HCT116 (cell line): ENCODE results near the gene ANXA6.

Experiments
- CEBPB ChIP-seq: IDR thresholded peaks from 2 replicates; pipeline ENCODE4 v1.6.1; 2012; ENCODE audit warnings: low read depth
- ELF1 ChIP-seq: IDR thresholded peaks from 2 replicates; pipeline ENCODE4 v1.6.1; 2012; ENCODE audit warnings: low read depth, borderline replicate concordance
- EZH2 ChIP-seq: fragments of 200-600 bp; sonication (generic); IDR thresholded peaks from 2 replicates; pipeline ENCODE4 v1.6.1; 2017; ENCODE audit warnings: antibody characterized with exemption, mixed run types
- POLR2A ChIP-seq: IDR thresholded peaks from 2 replicates; pipeline ENCODE4 v1.7.0; 2011; ENCODE audit warnings: borderline replicate concordance; ENCODE audit not compliant: insufficient read depth, insufficient read length; ENCODE audit errors: extremely low read depth
- POLR2AphosphoS5 ChIP-seq: IDR thresholded peaks from 2 replicates; pipeline ENCODE4 v1.6.1; 2011; ENCODE audit warnings: mild to moderate bottlenecking, low read depth, low read length, moderate library complexity
- RAD21 ChIP-seq: IDR thresholded peaks from 2 replicates; pipeline ENCODE4 v1.6.1; 2012; ENCODE audit warnings: low read depth, mild to moderate bottlenecking
- SIN3A ChIP-seq: IDR thresholded peaks from 2 replicates; pipeline ENCODE4 v1.6.1; 2012; ENCODE audit warnings: low read depth
- TF ChIP-seq, protein P1 (sequence below): IDR thresholded peaks from 2 replicates; pipeline ENCODE4 v1.6.1; 2012
- TF ChIP-seq, protein P2 (sequence below): IDR thresholded peaks from 2 replicates; pipeline ENCODE4 v1.6.1; 2012; ENCODE audit warnings: low read depth
- TF ChIP-seq, protein P3 (sequence below): IDR thresholded peaks from 2 replicates; pipeline ENCODE4 v1.6.1; 2012
- TF ChIP-seq, protein P4 (sequence below), 3 experiments: fragments of 200-600 bp in 1 of 3; sonication (generic) in 1 of 3; IDR thresholded peaks in 2 of 3; conservative IDR thresholded peaks in 1 of 3; 2 replicates each; pipeline ENCODE4 v1.5.1; 2012 to 2017; ENCODE audit warnings: low read depth in 2 of 3, low read length in 2 of 3, antibody characterized with exemption in 1 of 3, borderline replicate concordance in 1 of 3, control low read depth in 1 of 3, mild to moderate bottlenecking in 1 of 3, mixed read lengths in 1 of 3, mixed run types in 1 of 3, moderate library complexity in 1 of 3; ENCODE audit not compliant: insufficient read depth in 1 of 3

DNA sequence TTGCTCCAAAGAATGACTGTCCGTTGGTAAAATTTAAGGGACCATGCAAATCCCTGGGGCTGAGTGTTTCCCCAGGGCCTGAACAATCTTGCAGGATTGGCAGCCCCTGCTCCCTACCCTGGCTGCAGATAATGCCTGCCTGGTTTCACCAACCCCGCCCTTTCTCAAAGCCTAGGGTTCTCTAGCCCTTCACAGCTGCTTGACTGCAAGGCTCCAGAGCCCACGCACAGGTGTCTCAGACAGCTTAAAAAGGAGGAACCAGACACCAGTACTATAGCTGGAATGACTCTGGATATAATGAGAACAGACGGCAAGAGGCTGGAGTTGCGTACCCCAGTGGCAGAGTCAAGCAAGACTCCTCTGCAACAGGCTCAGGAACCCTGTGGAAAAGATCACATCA is 51.5 kb downstream of the ANXA6 start:
- TF ChIP-seq SIN3A (no peak), POLR2A (no peak), RAD21 (no peak), POLR2AphosphoS5 (no peak), CEBPB (no peak), EZH2 (no peak), ELF1 (no peak)
- TF ChIP-seq, protein P1, sequence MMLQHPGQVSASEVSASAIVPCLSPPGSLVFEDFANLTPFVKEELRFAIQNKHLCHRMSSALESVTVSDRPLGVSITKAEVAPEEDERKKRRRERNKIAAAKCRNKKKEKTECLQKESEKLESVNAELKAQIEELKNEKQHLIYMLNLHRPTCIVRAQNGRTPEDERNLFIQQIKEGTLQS = no peak
- TF ChIP-seq, protein P2, sequence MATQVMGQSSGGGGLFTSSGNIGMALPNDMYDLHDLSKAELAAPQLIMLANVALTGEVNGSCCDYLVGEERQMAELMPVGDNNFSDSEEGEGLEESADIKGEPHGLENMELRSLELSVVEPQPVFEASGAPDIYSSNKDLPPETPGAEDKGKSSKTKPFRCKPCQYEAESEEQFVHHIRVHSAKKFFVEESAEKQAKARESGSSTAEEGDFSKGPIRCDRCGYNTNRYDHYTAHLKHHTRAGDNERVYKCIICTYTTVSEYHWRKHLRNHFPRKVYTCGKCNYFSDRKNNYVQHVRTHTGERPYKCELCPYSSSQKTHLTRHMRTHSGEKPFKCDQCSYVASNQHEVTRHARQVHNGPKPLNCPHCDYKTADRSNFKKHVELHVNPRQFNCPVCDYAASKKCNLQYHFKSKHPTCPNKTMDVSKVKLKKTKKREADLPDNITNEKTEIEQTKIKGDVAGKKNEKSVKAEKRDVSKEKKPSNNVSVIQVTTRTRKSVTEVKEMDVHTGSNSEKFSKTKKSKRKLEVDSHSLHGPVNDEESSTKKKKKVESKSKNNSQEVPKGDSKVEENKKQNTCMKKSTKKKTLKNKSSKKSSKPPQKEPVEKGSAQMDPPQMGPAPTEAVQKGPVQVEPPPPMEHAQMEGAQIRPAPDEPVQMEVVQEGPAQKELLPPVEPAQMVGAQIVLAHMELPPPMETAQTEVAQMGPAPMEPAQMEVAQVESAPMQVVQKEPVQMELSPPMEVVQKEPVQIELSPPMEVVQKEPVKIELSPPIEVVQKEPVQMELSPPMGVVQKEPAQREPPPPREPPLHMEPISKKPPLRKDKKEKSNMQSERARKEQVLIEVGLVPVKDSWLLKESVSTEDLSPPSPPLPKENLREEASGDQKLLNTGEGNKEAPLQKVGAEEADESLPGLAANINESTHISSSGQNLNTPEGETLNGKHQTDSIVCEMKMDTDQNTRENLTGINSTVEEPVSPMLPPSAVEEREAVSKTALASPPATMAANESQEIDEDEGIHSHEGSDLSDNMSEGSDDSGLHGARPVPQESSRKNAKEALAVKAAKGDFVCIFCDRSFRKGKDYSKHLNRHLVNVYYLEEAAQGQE = no peak
- TF ChIP-seq, protein P3, sequence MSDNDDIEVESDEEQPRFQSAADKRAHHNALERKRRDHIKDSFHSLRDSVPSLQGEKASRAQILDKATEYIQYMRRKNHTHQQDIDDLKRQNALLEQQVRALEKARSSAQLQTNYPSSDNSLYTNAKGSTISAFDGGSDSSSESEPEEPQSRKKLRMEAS = no peak
- TF ChIP-seq, protein P4, sequence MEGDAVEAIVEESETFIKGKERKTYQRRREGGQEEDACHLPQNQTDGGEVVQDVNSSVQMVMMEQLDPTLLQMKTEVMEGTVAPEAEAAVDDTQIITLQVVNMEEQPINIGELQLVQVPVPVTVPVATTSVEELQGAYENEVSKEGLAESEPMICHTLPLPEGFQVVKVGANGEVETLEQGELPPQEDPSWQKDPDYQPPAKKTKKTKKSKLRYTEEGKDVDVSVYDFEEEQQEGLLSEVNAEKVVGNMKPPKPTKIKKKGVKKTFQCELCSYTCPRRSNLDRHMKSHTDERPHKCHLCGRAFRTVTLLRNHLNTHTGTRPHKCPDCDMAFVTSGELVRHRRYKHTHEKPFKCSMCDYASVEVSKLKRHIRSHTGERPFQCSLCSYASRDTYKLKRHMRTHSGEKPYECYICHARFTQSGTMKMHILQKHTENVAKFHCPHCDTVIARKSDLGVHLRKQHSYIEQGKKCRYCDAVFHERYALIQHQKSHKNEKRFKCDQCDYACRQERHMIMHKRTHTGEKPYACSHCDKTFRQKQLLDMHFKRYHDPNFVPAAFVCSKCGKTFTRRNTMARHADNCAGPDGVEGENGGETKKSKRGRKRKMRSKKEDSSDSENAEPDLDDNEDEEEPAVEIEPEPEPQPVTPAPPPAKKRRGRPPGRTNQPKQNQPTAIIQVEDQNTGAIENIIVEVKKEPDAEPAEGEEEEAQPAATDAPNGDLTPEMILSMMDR (IDR thresholded peaks at IDR 0.05 in 2 of 3, conservative IDR thresholded peaks at IDR 0.05 in 1 of 3; ENCODE audit: borderline replicate concordance in 1 of 3, insufficient read depth in 1 of 3, low read depth in 2 of 3, low read length in 2 of 3) = no peak
